ENCODE measurements around the gene MED26. TPM values are rescaled to one million over a fixed set of nuclear protein-coding genes. Genes with fewer than 3 reads are reported as not detected.

MED26 gene
- total and polyA plus RNA-seq, 2 of the 13 experiments (the other 11 are each of a cell fraction or from before 2014, with no cell fraction given), result 3.5 to 3.8 TPM

GRCh38 chr19:16542045-16542909, 85.7 kb downstream of the MED26 start, which contains the start of gene CHERP (continued):
- peak; percentile 78; the same call in 1 of the 2 replicates for TF ChIP-seq ZSCAN5A (CRISPR knock-in tag; IDR thresholded peaks at IDR 0.05; ENCODE audit: borderline replicate concordance)
- peak; percentile 94 for TF ChIP-seq POLR2AphosphoS5 (IDR thresholded peaks at IDR 0.05; ENCODE audit: low read depth, low read length)
- no peak for TF ChIP-seq NONO (IDR thresholded peaks at IDR 0.05)
- TF ChIP-seq NONO (CRISPR knock-in tag; conservative IDR thresholded peaks at IDR 0.05), result peak; percentile 80
- TF ChIP-seq ZBTB46 (CRISPR knock-in tag; IDR thresholded peaks at IDR 0.05; ENCODE audit: borderline replicate concordance), result peak; percentile 49; the same call in 1 of the 2 replicates
- peak; percentile 79 for TF ChIP-seq AGO1 (IDR thresholded peaks at IDR 0.05; ENCODE audit: low read depth, low read length, poor library complexity, severe bottlenecking)
- no peak; the same call in 1 of the 2 replicates for TF ChIP-seq ZNF772 (CRISPR knock-in tag; IDR thresholded peaks at IDR 0.05)
- peak; percentile 22; the same call in 1 of the 2 replicates for TF ChIP-seq MXD1 (CRISPR knock-in tag; IDR thresholded peaks at IDR 0.05)
- no peak for TF ChIP-seq DDIT3 (CRISPR knock-in tag; IDR thresholded peaks at IDR 0.05)
- no peak; the same call in 1 of the 2 replicates for TF ChIP-seq ESRRA (CRISPR knock-in tag; IDR thresholded peaks at IDR 0.05; ENCODE audit: low read depth)
- TF ChIP-seq KDM4B (CRISPR knock-in tag; IDR thresholded peaks at IDR 0.05), result peak; percentile 4; the same call in 1 of the 2 replicates
- TF ChIP-seq PAXIP1 (CRISPR knock-in tag; conservative IDR thresholded peaks at IDR 0.05), result peak; percentile 52
- 0 out of 2 replicates have a peak, but pooled peaks have one; percentile 43 for TF ChIP-seq ZSCAN20 (CRISPR knock-in tag; IDR thresholded peaks at IDR 0.05; ENCODE audit: borderline replicate concordance)
- peak; percentile 35; the same call in 1 of the 2 replicates for TF ChIP-seq ZNF335 (CRISPR knock-in tag; IDR thresholded peaks at IDR 0.05)
- TF ChIP-seq FOXM1 (CRISPR knock-in tag; IDR thresholded peaks at IDR 0.05), result no peak
- peak; percentile 66; the same call in 1 of the 2 replicates for TF ChIP-seq SMYD3 (CRISPR knock-in tag; IDR thresholded peaks at IDR 0.05)
- TF ChIP-seq ZFP90 (CRISPR knock-in tag; IDR thresholded peaks at IDR 0.05; ENCODE audit: borderline replicate concordance), result peak; percentile 38; the same call in 1 of the 2 replicates
- TF ChIP-seq E2F5 (CRISPR knock-in tag; conservative IDR thresholded peaks at IDR 0.05), result peak; percentile 80
- no peak for TF ChIP-seq TCF7L2 (IDR thresholded peaks at IDR 0.05; ENCODE audit: low read depth, low read length)
- peak; percentile 97 for TF ChIP-seq ETV5 (CRISPR knock-in tag; IDR thresholded peaks at IDR 0.05; ENCODE audit: borderline replicate concordance)
